ENCODE measurements around the gene PIP5K1B. TPM values are rescaled to one million over a fixed set of nuclear protein-coding genes. Genes with fewer than 3 reads are reported as not detected.

The PIP5K1B gene
- total and polyA plus RNA-seq, 2 of the 13 experiments (the other 11 are each of a cell fraction or from before 2014, with no cell fraction given), result 15.8 to 17.5 TPM

GRCh38 chr9:68842568-68842967 is 137.5 kb downstream of the PIP5K1B start:
- Histone ChIP-seq H3K9ac (ENCODE audit: insufficient read depth, low read depth, low read length) (no peak overlapping the region), H4K20me1 (ENCODE audit: insufficient read depth, low read length) (no peaks in the 10 kb centered on the region), H3K27ac (ENCODE audit: extremely low read length, insufficient read depth, low read length) (no peak overlapping the region), H3K4me1 (ENCODE audit: insufficient read depth, low read length) (no peaks in the 10 kb centered on the region), H3K79me2 (ENCODE audit: insufficient read depth, low read length) (no peaks in the 10 kb centered on the region), H3K27me3 (ENCODE audit: control insufficient read depth in 1 of 2, insufficient read depth in 2 of 2, low read length in 2 of 2) (no peaks in the 10 kb centered on the region), H3K36me3 (replicated peaks in 1 of 2; ENCODE audit: control insufficient read depth in 1 of 2, insufficient read depth in 2 of 2, low read length in 2 of 2) (no peaks in the 10 kb centered on the region; a peak in 3 of 5 replicates), H3K4me3 (replicated peaks in 1 of 3; ENCODE audit: insufficient read depth in 1 of 3, low read depth in 2 of 3, low read length in 3 of 3) (no peak overlapping the region), H2AFZ (ENCODE audit: low read length) (no peak overlapping the region), H3K4me2 (ENCODE audit: low read depth, low read length) (no peak overlapping the region), H3K9me3 (ENCODE audit: low read length) (no peaks in the 10 kb centered on the region)
- FAIRE-seq (no peak), DNase-seq (ENCODE audit: low spot score) (peak; percentile 23), ATAC-seq (no peak)
- TF ChIP-seq TCF7 (IDR thresholded peaks at IDR 0.05; ENCODE audit: low read depth) (0 out of 2 replicates have a peak, but pooled peaks have one; percentile 32), MIER2 (CRISPR knock-in tag; IDR thresholded peaks at IDR 0.05) (peak; percentile 85), ATF4 (CRISPR knock-in tag; IDR thresholded peaks at IDR 0.05) (no peak), REST (IDR thresholded peaks at IDR 0.05; ENCODE audit: borderline replicate concordance in 1 of 2, low read depth in 1 of 2, low read length in 2 of 2) (peak in 1 of 2 experiments; percentile 85; a peak in 2 of 4 replicates)
- ChIA-PET POLR2A (no interaction called here), CTCF (ENCODE audit: low intra/inter-chr PET ratio, low total read pairs) (no interaction called here)
- 77% methylated on average over 2 of the region's 2 CpGs for WGBS (ENCODE audit: low lambda C conversion rate)
- intact Hi-C loops (cut with micrococcal nuclease; ENCODE audit: unreplicated experiment), result no loop called here
- no TSS peak for BruUV-seq (replicated peaks)
- in situ Hi-C loops (cut with HindIII; ENCODE audit: extremely low pct_ligation_motif_present, low pct_unique_long_range_greater_than_20kb), result loop anchor here (10.0 kb wide), 2 partner anchors 82 to 138 kb away; partner anchors contain the start of gene PIP5K1B
